Stimulated activated CD8-positive, alpha-beta memory T cell treated with anti-CD3 and anti-CD28 coated beads, Interleukin-15, amount 100 ng/mL, for 24 hours (primary cell): ENCODE results near the gene PTPRCAP.

Source experiments
- DNase-seq: peaks from one replicate; pipeline ENCODE4 v3.0.0-alpha.2; 2020; ENCODE audit warnings: low read depth

PTPRCAP gene

DNA sequence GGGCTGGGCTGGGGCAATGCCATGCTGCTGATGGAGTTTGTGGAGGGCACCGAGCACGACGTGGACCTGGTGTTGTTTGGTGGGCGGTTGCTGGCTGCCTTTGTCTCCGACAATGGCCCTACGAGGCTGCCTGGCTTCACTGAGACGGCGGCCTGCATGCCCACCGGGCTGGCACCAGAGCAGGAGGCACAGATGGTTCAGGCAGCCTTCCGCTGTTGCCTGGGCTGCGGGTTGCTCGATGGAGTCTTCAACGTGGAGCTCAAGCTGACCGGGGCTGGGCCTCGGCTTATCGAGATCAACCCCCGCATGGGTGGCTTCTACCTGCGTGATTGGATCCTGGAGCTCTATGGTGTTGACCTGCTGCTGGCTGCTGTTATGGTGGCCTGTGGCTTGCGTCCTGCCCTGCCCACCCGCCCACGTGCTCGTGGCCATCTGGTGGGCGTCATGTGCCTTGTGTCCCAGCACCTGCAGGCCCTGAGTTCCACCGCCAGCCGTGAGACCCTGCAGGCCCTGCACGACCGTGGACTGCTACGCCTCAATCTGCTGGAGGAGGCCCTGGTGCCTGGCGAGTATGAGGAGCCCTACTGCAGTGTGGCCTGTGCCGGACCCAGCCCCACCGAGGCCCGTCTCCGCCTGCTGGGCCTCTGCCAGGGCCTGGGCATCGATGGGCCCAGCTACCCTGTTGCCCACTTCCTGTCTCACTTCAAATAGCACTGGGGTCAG lies 13.4 kb downstream of the PTPRCAP start:
- DNase-seq, result no peak

- DNase-seq, result no peak
These were observed 14.0 kb downstream of the PTPRCAP start for GRCh38 chr11:67423466-67423865.

- no peak for DNase-seq
These were observed 14.6 kb downstream of the PTPRCAP start for GRCh38 chr11:67422891-67423290.

DNA sequence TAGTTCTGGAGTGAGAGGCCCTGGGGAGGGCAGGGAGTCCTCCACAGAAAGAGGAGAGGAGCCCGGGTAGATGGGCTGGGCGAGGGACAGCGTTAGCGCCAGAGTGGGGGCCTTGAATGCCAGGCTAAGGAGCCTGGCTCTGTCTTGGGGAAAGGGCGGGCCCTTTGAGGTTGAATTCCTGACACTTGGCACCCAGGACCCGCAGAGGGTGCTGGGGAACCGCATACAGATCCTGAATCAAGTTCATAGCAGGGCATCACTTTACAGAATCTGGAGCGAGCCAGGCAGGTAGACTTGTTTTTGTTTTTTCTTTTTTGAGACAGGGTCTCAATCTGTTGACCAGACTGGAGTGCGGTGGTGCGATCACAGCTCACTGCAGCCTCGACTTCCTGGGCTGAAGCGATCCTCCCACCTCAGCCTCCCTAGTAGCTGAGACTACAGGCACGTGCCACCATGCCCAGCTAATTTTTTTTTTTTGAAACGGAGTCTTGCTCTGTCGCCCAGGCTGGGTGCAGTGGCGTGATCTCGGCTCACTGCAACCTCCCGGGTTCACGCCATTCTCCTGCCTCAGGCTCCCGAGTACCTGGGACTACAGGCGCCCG lies 16.0 kb downstream of the PTPRCAP start:
- no peak for DNase-seq

DNA sequence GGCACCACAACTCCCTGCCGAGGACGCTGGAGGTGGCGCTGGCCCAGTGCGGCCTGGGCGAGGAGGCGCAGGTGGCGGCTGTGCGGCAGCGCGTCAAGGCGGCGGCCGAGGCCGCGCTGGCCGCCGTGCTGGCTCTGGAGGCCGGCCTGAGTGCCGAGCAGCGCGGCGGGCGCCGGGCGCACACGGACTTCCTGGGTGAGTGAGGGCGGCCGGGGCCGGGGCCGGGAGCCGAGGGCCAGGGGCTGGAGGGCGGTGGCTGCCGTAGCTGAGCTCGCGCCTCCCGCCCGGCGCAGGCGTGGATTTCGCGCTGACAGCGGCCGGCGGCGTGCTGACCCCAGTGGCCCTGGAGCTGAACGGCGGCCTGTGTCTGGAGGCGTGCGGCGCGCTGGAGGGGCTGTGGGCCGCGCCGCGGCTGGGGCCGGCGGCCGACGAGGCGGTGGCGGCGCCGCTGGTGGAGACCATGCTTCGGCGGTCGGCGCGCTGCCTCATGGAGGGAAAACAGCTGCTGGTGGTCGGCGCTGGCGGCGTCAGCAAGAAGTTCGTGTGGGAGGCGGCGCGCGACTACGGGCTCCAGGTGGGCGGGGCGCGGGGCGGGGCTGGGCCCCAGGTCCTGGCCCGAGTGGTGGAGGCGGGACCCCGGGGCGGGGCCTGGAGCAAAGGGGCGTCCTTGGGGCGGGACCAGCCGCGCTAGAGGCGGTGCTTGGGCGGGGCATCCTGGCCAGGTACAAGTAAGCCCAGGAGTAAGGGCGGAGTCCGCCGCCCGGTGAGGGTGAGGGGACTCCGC lies 16.6 kb downstream of the PTPRCAP start:
- DNase-seq, result peak; percentile 98

DNA sequence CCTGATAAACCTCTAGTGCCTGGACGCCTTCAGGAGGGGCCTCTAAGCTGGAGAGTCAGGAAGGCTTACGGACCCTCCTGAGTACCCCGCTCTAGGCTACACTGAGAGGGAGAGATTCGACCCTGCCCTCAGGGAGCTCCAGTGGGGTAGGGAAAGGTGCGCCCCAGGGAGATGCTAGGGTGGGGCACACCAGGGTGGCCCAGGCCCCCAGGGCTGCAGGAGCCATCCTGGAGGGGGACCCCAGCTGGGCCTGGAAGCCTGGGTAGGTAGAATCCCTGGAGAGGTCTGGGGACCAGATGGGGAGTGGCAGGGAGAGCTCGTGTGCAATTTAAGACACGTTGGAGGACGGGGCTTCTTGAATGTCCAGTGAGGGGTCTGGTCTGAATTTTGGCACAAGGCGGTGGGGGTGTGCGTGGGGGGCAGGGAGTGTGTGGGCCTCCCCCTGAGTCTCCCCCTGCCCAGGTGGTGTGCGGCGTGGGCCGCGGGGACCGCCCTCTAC lies 17.3 kb downstream of the PTPRCAP start:
- DNase-seq, result no peak

GRCh38 chr11:67419325-67420049 lies 18.0 kb downstream of the PTPRCAP start:
- no peak for DNase-seq

GRCh38 chr11:67418476-67419281 lies 18.8 kb downstream of the PTPRCAP start:
- no peak for DNase-seq

DNA sequence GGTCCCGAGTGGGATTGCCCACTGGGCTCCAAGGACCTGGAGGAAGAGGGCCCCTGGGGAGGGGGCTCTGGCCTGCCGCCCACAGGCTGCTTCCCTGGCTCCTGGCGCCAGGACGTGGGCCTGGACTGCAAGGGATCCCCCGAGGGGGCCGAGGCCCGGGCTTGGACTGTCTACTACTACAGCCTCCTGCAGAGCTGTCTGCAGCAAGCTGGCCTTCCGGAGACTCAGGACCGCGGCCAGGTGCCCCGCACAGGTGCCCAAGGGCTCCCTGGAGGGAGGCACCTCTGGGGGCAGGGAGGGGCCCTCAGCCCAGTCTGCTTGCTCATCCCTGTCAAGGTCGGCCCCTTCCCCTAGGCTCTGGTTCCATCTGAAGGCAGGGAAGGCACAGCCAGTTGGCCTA lies 20.1 kb downstream of the PTPRCAP start:
- no peak for DNase-seq

DNA sequence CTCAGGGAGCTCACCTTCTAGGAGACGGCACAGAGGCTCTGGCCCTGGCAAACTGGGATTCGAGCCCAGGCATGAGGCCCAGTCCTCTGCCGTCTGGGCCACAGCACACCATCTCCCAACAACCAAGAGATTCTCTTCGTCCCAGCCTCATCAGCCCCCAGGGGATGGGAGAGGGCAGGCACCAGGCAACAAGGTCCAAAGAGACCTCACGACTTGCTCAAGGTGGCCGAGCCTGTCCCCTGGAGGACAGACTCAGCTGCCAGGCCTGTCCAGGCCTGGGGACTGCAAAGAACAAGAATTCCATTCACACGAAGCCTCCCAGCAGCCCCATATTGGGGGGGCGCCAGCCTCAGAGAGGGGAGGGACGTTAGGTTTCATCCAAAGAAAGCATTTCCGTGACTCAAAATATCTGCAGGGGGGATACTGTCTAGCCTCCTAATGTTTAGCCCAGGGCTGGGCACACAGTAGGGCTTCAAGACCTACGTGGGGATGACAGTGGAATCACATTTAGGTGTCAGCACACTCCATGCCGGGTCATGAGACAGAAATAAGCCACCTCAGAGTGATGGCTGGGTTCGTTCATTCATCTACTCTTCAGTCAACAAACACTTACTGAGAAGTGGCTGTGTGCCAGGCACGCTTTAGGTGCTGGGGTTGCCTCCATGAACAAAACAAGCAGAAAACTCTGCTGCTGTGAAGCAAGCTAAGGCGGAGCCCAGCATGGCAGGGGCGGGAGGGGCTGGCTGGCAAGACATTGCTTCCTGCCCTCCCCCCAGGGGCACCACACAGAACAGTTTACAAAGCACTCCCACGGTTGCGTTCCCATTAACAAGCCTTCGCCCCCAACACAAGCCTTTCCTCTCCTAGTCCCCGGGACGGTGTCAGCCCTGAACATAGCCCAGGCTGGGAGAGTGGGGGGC lies 20.8 kb downstream of the PTPRCAP start:
- no peak for DNase-seq

DNA sequence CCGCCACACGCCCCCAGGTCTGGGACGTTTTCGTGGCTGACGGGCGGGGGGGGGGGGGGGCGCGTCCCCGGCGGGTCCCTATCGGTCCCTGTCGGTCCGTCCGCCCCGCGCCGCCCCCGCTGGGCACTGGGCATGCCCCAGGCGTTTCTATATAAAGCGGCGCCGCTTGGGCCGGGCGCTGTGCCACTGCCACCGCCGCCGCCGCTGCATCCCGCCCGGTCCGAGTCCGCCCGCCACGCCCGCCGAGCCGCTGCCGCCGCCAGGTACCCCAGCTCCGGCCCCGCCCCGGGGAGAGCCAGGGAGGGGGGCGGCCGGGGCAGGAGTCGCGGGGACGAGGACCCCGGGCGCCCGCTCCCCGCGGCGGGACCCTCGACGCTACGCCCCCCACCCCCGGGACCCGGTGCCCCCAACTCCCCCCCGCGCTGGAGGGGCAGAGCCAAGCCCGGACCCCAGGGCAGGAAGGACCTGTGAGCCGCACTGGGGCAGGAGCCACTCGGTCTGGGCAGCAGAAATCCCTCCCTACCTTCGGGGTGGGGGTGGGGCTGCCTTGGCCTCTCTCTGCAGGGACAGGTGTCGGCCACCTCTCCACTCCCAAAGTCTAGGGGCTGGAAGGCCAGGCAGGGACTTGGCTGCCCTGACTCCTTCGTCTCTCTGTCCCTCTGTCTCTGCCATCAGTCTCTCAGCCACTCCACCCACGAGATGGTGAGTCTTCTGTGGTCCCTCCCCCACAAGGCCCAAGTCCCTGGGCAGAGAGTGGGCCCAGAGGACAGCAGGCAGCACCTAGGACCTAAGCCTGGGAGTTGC lies 21.8 kb downstream of the PTPRCAP start, which contains the start of gene CARNS1:
TSS of gene CARNS1 (plus strand) at position 178 of the 804 bp plus-strand sequence. CDS start at position 700, 522 bp downstream.
- no peak for DNase-seq

DNA sequence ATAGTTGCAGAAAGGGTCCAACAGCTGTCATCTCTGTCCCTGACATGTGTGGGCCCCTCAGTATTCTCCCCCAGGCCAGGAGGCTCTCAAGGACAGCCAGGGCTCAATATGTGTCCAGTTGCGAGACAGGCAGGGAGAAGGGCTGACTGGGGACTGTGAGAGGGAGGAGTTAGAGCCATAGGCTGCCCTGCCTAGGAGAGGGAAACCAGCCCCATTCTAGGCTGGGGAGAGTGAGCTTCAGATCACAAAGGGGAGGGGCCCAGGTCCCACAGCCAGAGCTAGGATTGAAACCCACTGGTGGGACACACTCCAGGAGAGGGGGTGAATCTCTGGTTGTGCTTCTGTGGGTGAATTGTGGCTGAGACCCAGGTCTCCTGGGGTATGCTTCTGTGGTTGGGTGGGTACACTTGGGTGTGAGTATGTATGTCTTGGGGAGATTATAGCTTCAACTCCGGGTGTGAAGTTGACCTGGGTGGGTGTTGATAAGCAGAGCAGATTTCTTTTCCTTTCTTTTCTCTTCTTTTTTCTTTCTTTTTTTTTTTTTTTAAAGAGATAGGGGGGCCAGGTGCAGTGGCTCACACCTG lies 24.1 kb downstream of the PTPRCAP start:
- DNase-seq, result no peak

DNA sequence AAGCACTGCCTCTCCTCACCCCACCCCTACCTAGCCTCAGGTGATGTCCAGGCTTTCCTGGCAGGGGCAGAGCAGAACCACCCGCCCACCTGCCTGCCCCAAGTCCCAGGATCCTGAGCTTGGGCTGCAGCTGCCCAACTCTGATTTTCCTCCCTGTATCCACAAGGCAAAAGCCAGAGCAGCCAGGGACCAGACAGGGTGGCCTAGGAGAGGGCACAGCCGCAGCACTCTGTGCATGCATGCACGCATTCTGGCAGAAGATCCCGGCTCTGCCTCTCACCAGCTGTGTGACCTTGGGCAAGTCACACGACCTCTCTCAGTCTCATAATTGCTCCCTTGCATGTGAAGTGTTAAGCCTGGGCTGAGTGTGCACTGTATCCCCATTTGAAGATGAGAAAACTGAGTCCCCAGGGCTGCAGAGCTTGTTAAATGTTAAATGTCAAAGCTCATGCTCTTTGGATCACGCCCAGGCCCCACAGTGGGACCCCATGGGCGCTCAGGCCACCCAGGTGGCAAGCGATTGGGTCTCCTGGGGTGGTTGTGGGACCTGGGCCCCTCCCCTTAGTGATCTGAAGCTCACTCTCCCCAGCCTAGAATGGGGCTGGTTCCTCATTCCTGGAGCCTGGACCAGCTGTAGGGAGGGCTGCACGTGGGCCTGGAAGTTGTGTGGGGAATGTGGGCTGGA lies 24.8 kb downstream of the PTPRCAP start:
- DNase-seq, result no peak

DNA sequence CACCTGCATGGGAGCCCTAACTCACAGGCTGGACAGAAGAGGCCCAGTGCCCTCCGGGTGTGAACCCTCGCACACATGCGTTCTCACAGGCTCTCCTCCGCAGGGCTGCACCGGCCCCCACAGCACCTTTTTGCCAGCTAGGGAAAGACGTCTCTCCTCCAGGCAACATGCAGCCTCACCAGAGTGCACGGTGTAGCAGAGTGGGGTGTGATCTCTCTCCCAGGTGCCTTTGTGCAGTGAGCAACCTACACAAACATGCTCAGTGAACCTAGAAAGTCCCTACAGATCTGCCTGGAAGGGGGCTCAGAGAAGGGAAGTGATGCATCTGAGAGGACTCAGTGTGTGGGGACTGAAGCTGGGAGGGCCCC lies 25.7 kb downstream of the PTPRCAP start:
- DNase-seq, result no peak

- DNase-seq, result no peak
These were observed 26.3 kb downstream of the PTPRCAP start for GRCh38 chr11:67410984-67411784.

DNA sequence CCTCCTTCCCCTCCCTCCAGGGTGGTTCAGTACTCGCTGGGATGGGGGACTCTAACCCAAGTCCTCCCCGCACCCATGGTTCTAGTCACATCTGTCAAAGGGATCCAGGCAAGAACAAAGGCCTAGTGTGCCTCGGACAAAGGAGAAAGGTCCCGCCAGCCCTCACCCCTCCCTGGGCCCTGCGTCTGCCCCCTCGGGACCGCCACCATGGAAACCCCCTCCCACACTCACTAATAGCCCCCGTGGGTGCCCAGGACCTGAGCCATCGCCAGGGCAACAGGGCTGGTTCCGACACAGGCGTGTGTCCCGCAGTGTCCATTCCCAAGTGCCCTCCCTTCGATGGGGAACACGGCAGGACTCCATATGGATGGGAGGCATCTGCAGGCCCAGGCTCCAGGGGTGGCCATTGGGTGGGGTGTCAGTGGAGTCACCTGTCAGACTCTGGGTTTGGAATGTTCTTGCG lies 27.1 kb downstream of the PTPRCAP start:
- DNase-seq, result no peak

- DNase-seq, result no peak
These were observed 27.6 kb downstream of the PTPRCAP start for GRCh38 chr11:67409781-67410368.
